ENCODE results near the gene ZNF530.

The ZNF530 gene

DNA sequence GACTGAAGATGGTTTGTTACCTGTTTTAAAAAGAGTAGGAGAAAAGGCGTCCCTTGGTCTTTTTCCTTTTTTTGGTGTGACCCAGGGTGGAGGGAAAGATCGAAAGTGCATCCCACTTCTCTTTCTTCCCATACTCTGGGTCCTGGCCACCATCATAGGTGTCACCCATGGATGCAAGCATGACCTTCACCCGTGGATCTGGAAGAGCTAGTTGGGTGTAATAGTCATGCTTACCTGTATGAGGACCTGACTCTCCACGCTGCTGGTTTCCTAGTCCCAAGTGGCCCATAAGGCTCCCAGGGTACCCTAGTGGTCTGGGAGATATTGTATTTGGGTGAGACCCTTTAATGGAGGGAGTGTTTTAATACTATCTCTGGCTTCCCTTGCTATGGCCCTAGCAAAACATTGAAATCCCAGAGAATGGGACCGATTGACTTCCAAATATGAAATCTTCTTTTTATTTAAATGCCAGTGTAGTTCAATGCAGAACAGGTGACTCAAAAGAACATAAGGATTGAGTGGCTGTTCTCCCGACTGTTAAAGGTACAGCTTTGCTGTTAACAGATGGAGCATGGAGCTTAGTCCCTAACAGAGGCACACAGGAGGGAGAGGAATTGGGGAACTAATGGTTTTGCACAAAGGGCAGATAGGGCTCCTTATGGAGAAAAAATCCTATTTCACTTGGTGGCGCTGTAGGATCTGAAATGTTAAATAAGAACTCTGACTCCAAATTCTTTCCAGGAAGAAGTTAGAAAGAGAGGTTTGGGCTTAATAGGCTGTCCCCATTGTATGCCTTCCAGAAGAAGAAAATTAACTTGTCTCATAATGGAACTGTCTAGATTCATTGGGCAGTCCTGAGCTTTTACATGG lies 33.1 kb upstream of the ZNF530 start:
- H3K9me3 ChIP-seq (ENCODE audit: control insufficient read depth, low read length): peaks cover 2% of the 10 kb centered on the region
- H3K36me3 ChIP-seq (ENCODE audit: control insufficient read depth, insufficient read depth, low read length): no peaks in the 10 kb centered on the region
- no peak overlapping the region for H3K4me3 ChIP-seq (ENCODE audit: low read depth, low read length)
- no peak overlapping the region for H3K4me2 ChIP-seq (ENCODE audit: low read length)
- no peaks in the 10 kb centered on the region for H3K27me3 ChIP-seq (ENCODE audit: control insufficient read depth, insufficient read depth, low read length)
- no peak overlapping the region for H3K9ac ChIP-seq
- no peaks in the 10 kb centered on the region for H3K4me1 ChIP-seq
- no peak overlapping the region for H2AFZ ChIP-seq
- H3K79me2 ChIP-seq: no peaks in the 10 kb centered on the region
- no peak overlapping the region for H3K27ac ChIP-seq
- TF ChIP-seq, protein P1, sequence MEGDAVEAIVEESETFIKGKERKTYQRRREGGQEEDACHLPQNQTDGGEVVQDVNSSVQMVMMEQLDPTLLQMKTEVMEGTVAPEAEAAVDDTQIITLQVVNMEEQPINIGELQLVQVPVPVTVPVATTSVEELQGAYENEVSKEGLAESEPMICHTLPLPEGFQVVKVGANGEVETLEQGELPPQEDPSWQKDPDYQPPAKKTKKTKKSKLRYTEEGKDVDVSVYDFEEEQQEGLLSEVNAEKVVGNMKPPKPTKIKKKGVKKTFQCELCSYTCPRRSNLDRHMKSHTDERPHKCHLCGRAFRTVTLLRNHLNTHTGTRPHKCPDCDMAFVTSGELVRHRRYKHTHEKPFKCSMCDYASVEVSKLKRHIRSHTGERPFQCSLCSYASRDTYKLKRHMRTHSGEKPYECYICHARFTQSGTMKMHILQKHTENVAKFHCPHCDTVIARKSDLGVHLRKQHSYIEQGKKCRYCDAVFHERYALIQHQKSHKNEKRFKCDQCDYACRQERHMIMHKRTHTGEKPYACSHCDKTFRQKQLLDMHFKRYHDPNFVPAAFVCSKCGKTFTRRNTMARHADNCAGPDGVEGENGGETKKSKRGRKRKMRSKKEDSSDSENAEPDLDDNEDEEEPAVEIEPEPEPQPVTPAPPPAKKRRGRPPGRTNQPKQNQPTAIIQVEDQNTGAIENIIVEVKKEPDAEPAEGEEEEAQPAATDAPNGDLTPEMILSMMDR (IDR thresholded peaks at IDR 0.05): no peak

DNA sequence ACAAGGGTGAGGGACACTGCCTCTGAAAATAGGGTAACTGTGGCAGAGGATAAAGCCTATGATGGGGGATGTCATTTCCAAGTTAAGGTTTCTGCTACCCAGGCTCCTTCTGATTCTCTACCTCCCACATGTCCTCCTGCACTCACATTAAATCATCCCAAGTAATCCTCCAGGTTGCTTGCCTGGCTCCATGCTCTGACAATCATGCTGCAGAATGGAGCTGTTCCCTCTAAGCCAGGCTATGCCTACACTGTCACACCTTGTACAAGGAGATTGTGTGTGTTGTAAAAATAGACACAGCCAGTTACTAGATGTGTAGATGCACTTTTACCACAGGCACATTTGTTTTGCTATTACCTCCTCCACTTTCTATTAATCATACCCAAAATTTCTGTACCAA lies 29.0 kb upstream of the ZNF530 start:
- H3K36me3 ChIP-seq (ENCODE audit: control insufficient read depth, insufficient read depth, low read length): peaks cover 8% of the 10 kb centered on the region
- TF ChIP-seq, protein P1 (IDR thresholded peaks at IDR 0.05): no peak
- H3K9me3 ChIP-seq (ENCODE audit: control insufficient read depth, low read length): peaks cover 7% of the 10 kb centered on the region
- H3K4me3 ChIP-seq (ENCODE audit: low read depth, low read length): no peak overlapping the region
- no peak overlapping the region for H3K4me2 ChIP-seq (ENCODE audit: low read length)
- no peak overlapping the region for H3K27ac ChIP-seq
- no peak overlapping the region for H3K9ac ChIP-seq
- no peaks in the 10 kb centered on the region for H3K79me2 ChIP-seq
- H3K4me1 ChIP-seq: no peaks in the 10 kb centered on the region
- H3K27me3 ChIP-seq (ENCODE audit: control insufficient read depth, insufficient read depth, low read length): no peaks in the 10 kb centered on the region
- H2AFZ ChIP-seq: no peak overlapping the region

DNA sequence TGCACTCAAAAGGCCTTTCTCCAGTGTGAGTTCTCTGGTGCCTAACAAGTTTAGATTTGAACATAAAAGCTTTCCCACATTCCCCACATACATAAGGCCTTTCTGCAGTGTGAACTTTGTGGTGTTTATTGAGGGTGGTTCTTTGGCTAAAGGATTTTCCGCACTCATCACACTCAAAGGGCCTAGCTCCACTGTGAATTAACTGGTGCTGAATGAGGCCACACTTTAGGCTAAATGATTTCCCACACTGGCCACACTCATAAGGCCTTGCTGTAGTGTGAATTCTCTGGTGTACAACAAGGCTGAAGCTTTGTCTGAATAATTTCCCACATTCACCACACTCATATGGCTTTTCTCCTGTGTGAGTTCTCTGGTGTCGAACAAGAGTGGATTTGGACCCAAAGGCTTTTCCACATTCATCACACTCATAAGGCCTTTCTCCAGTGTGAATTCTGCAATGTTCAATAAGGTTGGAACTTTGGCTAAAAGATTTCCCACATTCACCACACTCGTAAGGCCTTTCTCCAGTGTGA lies 27.2 kb upstream of the ZNF530 start:
- H3K36me3 ChIP-seq (ENCODE audit: control insufficient read depth, insufficient read depth, low read length): peaks cover 8% of the 10 kb centered on the region
- no peaks in the 10 kb centered on the region for H3K27me3 ChIP-seq (ENCODE audit: control insufficient read depth, insufficient read depth, low read length)
- TF ChIP-seq, protein P1 (IDR thresholded peaks at IDR 0.05): no peak
- H3K27ac ChIP-seq: no peak overlapping the region
- H3K79me2 ChIP-seq: peaks cover 1% of the 10 kb centered on the region
- no peak overlapping the region for H2AFZ ChIP-seq
- no peak overlapping the region for H3K4me3 ChIP-seq (ENCODE audit: low read depth, low read length)
- no peak overlapping the region for H3K9ac ChIP-seq
- H3K4me2 ChIP-seq (ENCODE audit: low read length): no peak overlapping the region
- H3K4me1 ChIP-seq: no peaks in the 10 kb centered on the region
- peaks cover 12% of the 10 kb centered on the region for H3K9me3 ChIP-seq (ENCODE audit: control insufficient read depth, low read length)

DNA sequence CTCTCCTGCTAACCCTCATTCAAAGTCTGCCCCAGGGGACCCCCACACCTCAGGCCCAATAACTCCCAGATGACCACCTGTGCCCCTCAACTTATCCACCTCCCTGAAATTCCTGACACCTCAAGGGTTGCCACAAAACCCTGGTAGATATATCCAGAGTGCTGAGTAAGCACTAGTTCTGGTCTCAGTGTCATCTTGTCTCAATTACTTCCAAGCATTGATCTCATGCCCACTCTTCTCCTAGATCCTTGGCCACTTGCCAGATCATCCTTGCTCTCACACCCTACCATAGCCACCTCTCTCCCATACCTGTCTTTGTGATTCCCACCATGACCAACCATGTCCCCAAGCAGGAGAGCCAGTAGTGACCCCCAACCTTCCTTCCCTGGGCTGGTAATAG lies 23.0 kb upstream of the ZNF530 start:
- no peaks in the 10 kb centered on the region for H3K27me3 ChIP-seq (ENCODE audit: control insufficient read depth, insufficient read depth, low read length)
- H3K79me2 ChIP-seq: peaks cover 15% of the 10 kb centered on the region
- H3K9me3 ChIP-seq (ENCODE audit: control insufficient read depth, low read length): peaks cover 9% of the 10 kb centered on the region
- H3K36me3 ChIP-seq (ENCODE audit: control insufficient read depth, insufficient read depth, low read length): peaks cover 8% of the 10 kb centered on the region
- H2AFZ ChIP-seq: no peak overlapping the region
- peaks cover 9% of the 10 kb centered on the region for H3K4me1 ChIP-seq
- H3K4me3 ChIP-seq (ENCODE audit: low read depth, low read length): no peak overlapping the region
- no peak overlapping the region for H3K4me2 ChIP-seq (ENCODE audit: low read length)
- no peak overlapping the region for H3K9ac ChIP-seq
- TF ChIP-seq, protein P1 (IDR thresholded peaks at IDR 0.05): no peak
- H3K27ac ChIP-seq: no peak overlapping the region
